K562 treated with DMSO at 1 percent for 24 hours (cell line): ENCODE data around the gene ZFP64. TPM values are rescaled to one million over a fixed set of nuclear protein-coding genes. Genes with fewer than 3 reads are reported as not detected.

Source experiments
- total RNA-seq: library from RNA; unstranded; fragments of 300-600 nt; gene quantifications from 2 replicates; pipeline ENCODE4 v1.2.3, GENCODE V29; 2022; ENCODE audit warnings: low read depth; ENCODE audit not compliant: insufficient read depth

ZFP64 gene
- total RNA-seq, result 10.1 and 10.3 TPM in 2 replicates

GRCh38 chr20:52191132-52191915 is at the start of gene ZFP64:
ZFP64 (minus strand) TSS chr20:52191779; CDS start chr20:52191636, 143 bp downstream.

